A673 (cell line): ENCODE measurements around the gene CACNG8. TPM values are rescaled to one million over a fixed set of nuclear protein-coding genes. Genes with fewer than 3 reads are reported as not detected.

Experiments used
- BruUV-seq: library from RNA; stranded (reverse); fragments of 400-500 nt; replicated peaks from 2 replicates; lab custom pipeline; 2021; lab: Mats Ljungman, UMichigan
- CTCF ChIA-PET: fragments of 300-600 bp; sonication (Branson Sonifier 250); formaldehyde crosslinking; loops from one replicate; lab custom pipeline; 2022; ENCODE audit warnings: antibody characterized with exemption; lab: Charles Lee
- POLR2A ChIA-PET: fragments of 300-600 bp; sonication (Branson Sonifier 250); formaldehyde crosslinking; loops from one replicate; lab custom pipeline; 2022; ENCODE audit warnings: antibody characterized with exemption; ENCODE audit not compliant: low non-redundant PET; lab: Charles Lee
- DNase-seq: peaks from one replicate; pipeline ENCODE4 v3.0.0-alpha.2; 2015; ENCODE audit warnings: low spot score
- H3K27ac ChIP-seq: fragments of 200-600 bp; sonication (generic); 2 replicates; pipeline ENCODE4 v1.5.1; 2016; ENCODE audit warnings: mixed run types, low read depth, mild to moderate bottlenecking, mixed read lengths, antibody characterized with exemption, low read length; ENCODE audit not compliant: poor library complexity, severe bottlenecking
- H3K27me3 ChIP-seq: fragments of 200-600 bp; sonication (generic); replicated peaks from 2 replicates; pipeline ENCODE4 v1.6.1; 2017; ENCODE audit warnings: mixed run types, low read depth, mild to moderate bottlenecking, mixed read lengths, antibody characterized with exemption, low read length; ENCODE audit not compliant: insufficient read depth, poor library complexity
- H3K36me3 ChIP-seq: fragments of 200-600 bp; sonication (generic); 2 replicates; pipeline ENCODE4 v1.6.1; 2016; ENCODE audit warnings: mixed run types, mild to moderate bottlenecking, mixed read lengths, antibody characterized with exemption, low read length; ENCODE audit not compliant: insufficient read depth, poor library complexity, severe bottlenecking
- H3K4me1 ChIP-seq: fragments of 200-600 bp; sonication (generic); 2 replicates; pipeline ENCODE4 v1.6.1; 2017; ENCODE audit warnings: mixed run types, mild to moderate bottlenecking, mixed read lengths, antibody characterized with exemption, low read length; ENCODE audit not compliant: insufficient read depth, poor library complexity, severe bottlenecking
- H3K4me3 ChIP-seq: fragments of 200-600 bp; sonication (generic); 2 replicates; pipeline ENCODE4 v1.5.1; 2016; ENCODE audit warnings: low read depth, mixed run types, mild to moderate bottlenecking, mixed read lengths, low read length; ENCODE audit not compliant: poor library complexity, severe bottlenecking
- H3K9me3 ChIP-seq: fragments of 200-600 bp; sonication (generic); 2 replicates; pipeline ENCODE4 v1.6.1; 2016; ENCODE audit warnings: mixed run types, low read depth, mild to moderate bottlenecking, mixed read lengths, antibody characterized with exemption, low read length; ENCODE audit not compliant: poor library complexity, severe bottlenecking
- CTCF ChIP-seq: fragments of 300-800, 200-600 bp; sonication (generic); conservative IDR thresholded peaks from 2 replicates; pipeline ENCODE4 v1.5.1; 2017; ENCODE audit warnings: low read depth, mild to moderate bottlenecking, antibody characterized with exemption, low read length, moderate library complexity, mixed read lengths
- EZH2 ChIP-seq: fragments of 200-600 bp; sonication (generic); IDR thresholded peaks from 2 replicates; pipeline ENCODE4 v1.6.1; 2017; ENCODE audit warnings: borderline replicate concordance, low read depth, mild to moderate bottlenecking, mixed read lengths, antibody characterized with exemption, low read length; ENCODE audit not compliant: poor library complexity, severe bottlenecking
- intact Hi-C: fragments of 100-400 bp; cut with micrococcal nuclease; formaldehyde crosslinking; loops from one replicate; pipeline ENCODE4 v1.10.0; 2022; ENCODE audit not compliant: unreplicated experiment
- total RNA-seq: library from RNA; stranded (reverse); gene quantifications from 2 replicates; pipeline ENCODE4 v1.2.3, GENCODE V29; 2021

The CACNG8 gene
- total RNA-seq, 1 experiment from 2014 or later, result 1.3 TPM

- intact Hi-C loops, result no loop called here
- ChIA-PET POLR2A (no interaction called here), CTCF (no interaction called here)
- no peak for DNase-seq
- BruUV-seq, result no TSS peak
- no peak for TF ChIP-seq CTCF
- no peak for TF ChIP-seq EZH2
- Histone ChIP-seq H3K4me3 (no peak overlapping the region), H3K27me3 (no peaks in the 10 kb centered on the region), H3K27ac (no peak overlapping the region), H3K36me3 (no peaks in the 10 kb centered on the region), H3K9me3 (no peaks in the 10 kb centered on the region), H3K4me1 (peaks cover 5% of the 10 kb centered on the region)
Measured at GRCh38 chr19:54010474-54010873, 47.7 kb downstream of the CACNG8 start.

- CTCF ChIA-PET, result no interaction called here
- intact Hi-C loops, result no loop called here
- Histone ChIP-seq H3K4me3 (no peak overlapping the region), H3K4me1 (peaks cover 5% of the 10 kb centered on the region), H3K9me3 (no peaks in the 10 kb centered on the region), H3K27ac (no peak overlapping the region), H3K36me3 (no peaks in the 10 kb centered on the region), H3K27me3 (no peaks in the 10 kb centered on the region)
- TF ChIP-seq EZH2, result no peak
- TF ChIP-seq CTCF, result no peak
- POLR2A ChIA-PET, result no interaction called here
- DNase-seq, result no peak
- BruUV-seq, result no TSS peak
Measured at GRCh38 chr19:54011507-54012211, 48.9 kb downstream of the CACNG8 start.

- H3K36me3 ChIP-seq, result no peaks in the 10 kb centered on the region
- H3K4me3 ChIP-seq, result no peak overlapping the region
- intact Hi-C loops, result no loop called here
- H3K4me1 ChIP-seq, result peaks cover 5% of the 10 kb centered on the region
- no peak for TF ChIP-seq EZH2
- TF ChIP-seq CTCF, result no peak
- ChIA-PET CTCF (no interaction called here), POLR2A (no interaction called here)
- no peak for DNase-seq
- no TSS peak for BruUV-seq
- H3K27me3 ChIP-seq, result no peaks in the 10 kb centered on the region
- no peak overlapping the region for H3K27ac ChIP-seq
- no peaks in the 10 kb centered on the region for H3K9me3 ChIP-seq
Measured at GRCh38 chr19:54013866-54014265, 51.1 kb downstream of the CACNG8 start.
